Adrenal gland (tissue), 5 donors: ENCODE measurements around the gene ZBTB46.

Source experiments
- POLR2A ChIP-seq, 2 donors: fragments of 450-650 bp; IDR thresholded peaks; one replicate each; pipeline ENCODE4 v1.6.1; 2017; ENCODE audit warnings: antibody characterized with exemption in 2 of 2, mild to moderate bottlenecking in 2 of 2, moderate library complexity in 1 of 2
- TF ChIP-seq, protein P1 (sequence below), 6 experiments: fragments of 450-650 bp in 4 of 6; fragments of 200-600 bp in 2 of 6; sonication (generic) in 1 of 6; IDR thresholded peaks; 1 replicate in 5 of 6; 2 replicates in 1 of 6; pipeline versions ENCODE4 v1.5.1 to v1.8.0; 2016 to 2021; ENCODE audit warnings: antibody characterized with exemption in 6 of 6, mild to moderate bottlenecking in 2 of 6, moderate library complexity in 1 of 6
- donor health status: DM: no; HTN: no; CAD: no.

DNA sequence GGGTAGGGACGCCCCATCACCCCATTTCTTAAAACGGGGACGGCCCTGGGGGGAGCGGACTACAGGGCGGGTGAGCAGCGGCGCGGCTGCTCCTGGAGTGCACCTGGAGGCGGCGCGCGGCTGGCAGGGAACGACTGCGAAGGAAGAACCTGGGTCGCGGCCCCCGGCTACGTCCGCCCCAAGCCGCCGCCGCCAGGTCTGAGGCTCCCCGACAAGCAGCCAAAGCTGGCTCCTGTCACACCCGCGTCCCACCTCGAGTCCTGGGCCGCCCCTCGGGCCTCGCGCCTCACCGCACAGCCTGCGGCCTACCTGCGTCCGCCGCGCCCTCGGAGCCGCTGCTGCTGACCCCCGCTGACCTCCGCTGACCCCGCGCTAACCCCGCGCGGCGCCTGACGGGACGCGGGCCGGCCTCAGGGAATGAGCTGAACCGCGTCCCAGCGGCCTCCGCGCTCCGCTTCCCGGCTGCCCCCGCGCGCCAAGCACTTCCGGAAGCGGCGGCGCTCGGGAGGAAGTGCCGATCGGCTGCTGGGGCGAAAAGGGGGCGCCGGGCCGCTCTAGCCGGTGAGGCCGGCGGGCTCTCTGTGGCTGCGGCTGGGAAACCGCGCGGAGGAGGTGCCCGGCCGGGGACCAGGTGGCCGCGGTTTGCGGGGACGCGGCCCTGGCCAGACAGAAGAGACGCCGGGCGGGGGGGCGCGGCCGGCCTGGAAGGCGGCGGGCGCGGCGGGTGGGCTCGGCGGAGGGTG is 123.3 kb downstream of the ZBTB46 start, which contains the start of the genes ARFRP1 and ZGPAT:
- TF ChIP-seq, protein P1, sequence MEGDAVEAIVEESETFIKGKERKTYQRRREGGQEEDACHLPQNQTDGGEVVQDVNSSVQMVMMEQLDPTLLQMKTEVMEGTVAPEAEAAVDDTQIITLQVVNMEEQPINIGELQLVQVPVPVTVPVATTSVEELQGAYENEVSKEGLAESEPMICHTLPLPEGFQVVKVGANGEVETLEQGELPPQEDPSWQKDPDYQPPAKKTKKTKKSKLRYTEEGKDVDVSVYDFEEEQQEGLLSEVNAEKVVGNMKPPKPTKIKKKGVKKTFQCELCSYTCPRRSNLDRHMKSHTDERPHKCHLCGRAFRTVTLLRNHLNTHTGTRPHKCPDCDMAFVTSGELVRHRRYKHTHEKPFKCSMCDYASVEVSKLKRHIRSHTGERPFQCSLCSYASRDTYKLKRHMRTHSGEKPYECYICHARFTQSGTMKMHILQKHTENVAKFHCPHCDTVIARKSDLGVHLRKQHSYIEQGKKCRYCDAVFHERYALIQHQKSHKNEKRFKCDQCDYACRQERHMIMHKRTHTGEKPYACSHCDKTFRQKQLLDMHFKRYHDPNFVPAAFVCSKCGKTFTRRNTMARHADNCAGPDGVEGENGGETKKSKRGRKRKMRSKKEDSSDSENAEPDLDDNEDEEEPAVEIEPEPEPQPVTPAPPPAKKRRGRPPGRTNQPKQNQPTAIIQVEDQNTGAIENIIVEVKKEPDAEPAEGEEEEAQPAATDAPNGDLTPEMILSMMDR (IDR thresholded peaks at IDR 0.05) = no peak
- TF ChIP-seq POLR2A (IDR thresholded peaks at IDR 0.05) = peak; percentile 13 to 49
